CD14-positive monocyte (primary cell): ENCODE data around the gene LPCAT1. TPM values are rescaled to one million over a fixed set of nuclear protein-coding genes. Genes with fewer than 3 reads are reported as not detected.
A peak's percentile ranks its signal among the peaks of the same experiment; 100 is the strongest.

ENCODE experiments used
- DNase-seq, 3 donors: peaks; one replicate each; pipeline ENCODE4 v3.0.0-alpha.2; 2011 to 2022
- H2AFZ ChIP-seq: 2 replicates; pipeline ENCODE4 v1.6.0; 2012; ENCODE audit warnings: mild to moderate bottlenecking, low read depth, low read length, inconsistent platforms; ENCODE audit not compliant: insufficient read depth, poor library complexity, severe bottlenecking
- H3K27ac ChIP-seq, 2 donors: 1 replicate in 1 of 2; 2 replicates in 1 of 2; pipeline ENCODE4 v1.5.1; 2012 to 2013; ENCODE audit warnings: low read length in 2 of 2, control low read depth in 1 of 2, inconsistent platforms in 1 of 2, low read depth in 1 of 2, mild to moderate bottlenecking in 1 of 2
- H3K27me3 ChIP-seq, 2 donors: one replicate each; pipeline versions ENCODE4 v1.6.0 to v1.6.1; 2011 to 2013; ENCODE audit warnings: low read length in 2 of 2; ENCODE audit not compliant: control insufficient read depth in 2 of 2, insufficient read depth in 2 of 2
- H3K36me3 ChIP-seq, 2 donors: replicated peaks in 1 of 2; 1 replicate in 1 of 2; 2 replicates in 1 of 2; pipeline versions ENCODE4 v1.5.1 to v1.6.1; 2012 to 2013; ENCODE audit warnings: low read length in 2 of 2, control low read depth in 1 of 2, inconsistent platforms in 1 of 2, mild to moderate bottlenecking in 1 of 2; ENCODE audit not compliant: insufficient read depth in 2 of 2, control insufficient read depth in 1 of 2
- H3K4me1 ChIP-seq, 2 donors: 1 replicate in 1 of 2; 2 replicates in 1 of 2; pipeline versions ENCODE4 v1.5.1 to v1.6.1; 2012 to 2013; ENCODE audit warnings: low read length in 2 of 2, control low read depth in 1 of 2, inconsistent platforms in 1 of 2, mild to moderate bottlenecking in 1 of 2, moderate library complexity in 1 of 2; ENCODE audit not compliant: insufficient read depth in 2 of 2, control insufficient read depth in 1 of 2
- H3K4me2 ChIP-seq: replicated peaks from 2 replicates; pipeline ENCODE3; 2012; ENCODE audit warnings: low read length, moderate library complexity, mild to moderate bottlenecking; ENCODE audit not compliant: poor library complexity, severe bottlenecking; ENCODE audit errors: extremely low read depth
- H3K4me3 ChIP-seq, 3 experiments: fragments of 200-600 bp in 1 of 3; sonication (generic) in 1 of 3; replicated peaks in 1 of 3; 1 replicate in 2 of 3; 2 replicates in 1 of 3; pipeline ENCODE4 v1.5.1; 2011 to 2013; ENCODE audit warnings: low read length in 3 of 3, mild to moderate bottlenecking in 3 of 3, control low read depth in 2 of 3, low read depth in 2 of 3, inconsistent platforms in 1 of 3, moderate library complexity in 1 of 3
- H3K79me2 ChIP-seq: 2 replicates; pipeline ENCODE4 v1.6.0; 2012; ENCODE audit warnings: mild to moderate bottlenecking, control low read depth, inconsistent platforms, low read length, moderate library complexity; ENCODE audit not compliant: insufficient read depth
- H3K9ac ChIP-seq: 2 replicates; pipeline ENCODE4 v1.6.0; 2017; ENCODE audit warnings: low read length, mild to moderate bottlenecking; ENCODE audit not compliant: insufficient read depth, poor library complexity, severe bottlenecking
- H3K9me3 ChIP-seq, 2 donors: replicated peaks in 1 of 2; 1 replicate in 1 of 2; 2 replicates in 1 of 2; pipeline versions ENCODE4 v1.5.1 to v1.6.1; 2012 to 2013; ENCODE audit warnings: low read length in 2 of 2, control low read depth in 1 of 2; ENCODE audit not compliant: control insufficient read depth in 1 of 2, insufficient read depth in 1 of 2
- H4K20me1 ChIP-seq: 2 replicates; pipeline ENCODE4 v1.6.0; 2012; ENCODE audit warnings: mild to moderate bottlenecking, low read length, control low read depth, moderate library complexity; ENCODE audit not compliant: insufficient read depth
- H3K27ac Mint-ChIP-seq, 7 donors: one replicate each; pipeline ENCODE4 v1.8.0; 2020; ENCODE audit warnings: mild to moderate bottlenecking in 7 of 7, mixed read lengths in 7 of 7, moderate library complexity in 6 of 7, inconsistent platforms in 2 of 7
- H3K27me3 Mint-ChIP-seq, 3 donors: one replicate each; pipeline ENCODE4 v1.8.0; 2021 to 2022; ENCODE audit warnings: low read depth in 3 of 3, mild to moderate bottlenecking in 3 of 3, mixed read lengths in 3 of 3, moderate library complexity in 3 of 3, inconsistent platforms in 1 of 3
- H3K36me3 Mint-ChIP-seq, 2 donors: one replicate each; pipeline ENCODE4 v1.8.0; 2020; ENCODE audit warnings: mixed read lengths in 2 of 2, inconsistent platforms in 1 of 2, mild to moderate bottlenecking in 1 of 2
- H3K4me1 Mint-ChIP-seq: one replicate; pipeline ENCODE4 v1.8.0; 2020; ENCODE audit warnings: mild to moderate bottlenecking, mixed read lengths
- H3K4me3 Mint-ChIP-seq, 2 donors: one replicate each; pipeline ENCODE4 v1.8.0; 2020; ENCODE audit warnings: mild to moderate bottlenecking in 2 of 2, mixed read lengths in 2 of 2, moderate library complexity in 1 of 2
- H3K9me3 Mint-ChIP-seq, 7 donors: one replicate each; pipeline ENCODE4 v1.8.0; 2020 to 2022; ENCODE audit warnings: mixed read lengths in 7 of 7, mild to moderate bottlenecking in 6 of 7, moderate library complexity in 6 of 7, inconsistent platforms in 2 of 7
- CTCF ChIP-seq: fragments of 200-600 bp; IDR thresholded peaks from one replicate; pipeline ENCODE4 v1.8.0; 2022; ENCODE audit warnings: antibody characterized with exemption, mild to moderate bottlenecking
- WGBS: methylation state at CpG from one replicate; pipeline ENCODE4 v1.1.5; 2013; ENCODE audit warnings: missing lambda C conversion rate; ENCODE audit not compliant: insufficient coverage; 5-methylcytosine and 5-hydroxymethylcytosine counted together
- intact Hi-C, 2 donors: fragments of 100-400 bp; cut with micrococcal nuclease; formaldehyde crosslinking; loops; one replicate each; pipeline versions ENCODE4 v1.15.0 to v1.15.1; 2023
- polyA plus RNA-seq, 3 donors: library from polyadenylated mRNA; depleted of rRNA in 1 of 3; unstranded in 2 of 3; stranded (reverse) in 1 of 3; fragments of 300-500 nt in 2 of 3; fragments of >200 nt in 1 of 3; fragmentation: Illumina TruSeq in 2 of 3; gene quantifications; 1 replicate in 2 of 3; 2 replicates in 1 of 3; pipeline ENCODE4 v1.2.3, GENCODE V29; 2012 to 2021

The LPCAT1 gene
- polyA plus RNA-seq, 3 donors, result 34.1 to 53.9 (median 34.8) TPM

- H3K27me3 Mint-ChIP-seq, result no peaks in the 10 kb centered on the region
- no peak overlapping the region for H2AFZ ChIP-seq
- H3K36me3 Mint-ChIP-seq, result peaks cover 74 to 97% of the 10 kb centered on the region in 2 donors
- H3K4me1 Mint-ChIP-seq, result peaks cover 2% of the 10 kb centered on the region
- no peaks in the 10 kb centered on the region for H4K20me1 ChIP-seq
- TF ChIP-seq CTCF, result peak; percentile 53
- peak overlapping the region in 1 of 2 donors; percentile 61 for H3K27ac ChIP-seq
- H3K4me3 ChIP-seq, result no peak overlapping the region
- intact Hi-C loops, result loop anchor here in 1 of 2 donors (10.0 kb wide), 1 partner anchor 177 kb away; no protein-coding TSS in a partner anchor
- H3K27me3 ChIP-seq, result no peaks in the 10 kb centered on the region
- no peaks in the 10 kb centered on the region for H3K79me2 ChIP-seq
- peaks cover 18% of the 10 kb centered on the region in 2 donors for H3K9me3 ChIP-seq
- H3K4me3 Mint-ChIP-seq, result no peak overlapping the region
- peaks cover 2 to 24% (median 12%) of the 10 kb centered on the region in 7 donors for H3K9me3 Mint-ChIP-seq
- peaks cover 62 to 93% of the 10 kb centered on the region in 2 donors for H3K36me3 ChIP-seq
- no peaks in the 10 kb centered on the region for H3K4me1 ChIP-seq
- no peak overlapping the region for H3K9ac ChIP-seq
- H3K27ac Mint-ChIP-seq, result peak overlapping the region in 4 of 7 donors; percentile 37 to 73 (median 55)
- H3K4me2 ChIP-seq, result no peak overlapping the region
- 95% methylated on average over 15 of the region's 15 CpGs for WGBS
- no peak for DNase-seq
Measured at GRCh38 chr5:1468247-1468612, 55.5 kb downstream of the LPCAT1 start.

GRCh38 chr5:1467341-1468246 lies 56.2 kb downstream of the LPCAT1 start:
- TF ChIP-seq CTCF, result no peak
- DNase-seq, result no peak
- no peaks in the 10 kb centered on the region for H3K79me2 ChIP-seq
- peak overlapping the region in 3 of 7 donors; percentile 18 to 56 (median 54) for H3K27ac Mint-ChIP-seq
- H3K4me3 Mint-ChIP-seq, result no peak overlapping the region
- no peak overlapping the region for H3K4me3 ChIP-seq
- H3K9me3 ChIP-seq, result peaks cover 18% of the 10 kb centered on the region in 2 donors
- peaks cover 62 to 93% of the 10 kb centered on the region in 2 donors for H3K36me3 ChIP-seq
- intact Hi-C loops, result loop anchor here in 1 of 2 donors (10.0 kb wide), 1 partner anchor 177 kb away; no protein-coding TSS in a partner anchor
- no peak overlapping the region for H3K4me2 ChIP-seq
- WGBS, result 96% methylated on average over 46 of the region's 51 CpGs
- no peaks in the 10 kb centered on the region for H3K27me3 Mint-ChIP-seq
- H3K27ac ChIP-seq, result no peak overlapping the region
- H3K9ac ChIP-seq, result no peak overlapping the region
- no peaks in the 10 kb centered on the region for H3K27me3 ChIP-seq
- H3K4me1 ChIP-seq, result no peaks in the 10 kb centered on the region
- H3K36me3 Mint-ChIP-seq, result peaks cover 73 to 97% of the 10 kb centered on the region in 2 donors
- no peak overlapping the region for H2AFZ ChIP-seq
- H3K9me3 Mint-ChIP-seq, result peaks cover 2 to 24% (median 12%) of the 10 kb centered on the region in 7 donors
- peaks cover 2% of the 10 kb centered on the region for H3K4me1 Mint-ChIP-seq
- H4K20me1 ChIP-seq, result no peaks in the 10 kb centered on the region
